Stimulated activated CD8-positive, alpha-beta memory T cell treated with anti-CD3 and anti-CD28 coated beads, Interleukin-4, amount 100 ng/mL, for 1 hour (primary cell): ENCODE results near the gene RHAG.

Experiments
- DNase-seq, 2 donors: peaks; one replicate each; pipeline ENCODE4 v3.0.0-alpha.2; 2020; ENCODE audit warnings: low read depth in 2 of 2, low spot score in 1 of 2

RHAG gene

GRCh38 chr6:49565261-49565660, 71.4 kb downstream of the RHAG start:
- no peak for DNase-seq

- no peak for DNase-seq
Observed at GRCh38 chr6:49564552-49564951, 72.1 kb downstream of the RHAG start.

GRCh38 chr6:49563006-49563886, 73.4 kb downstream of the RHAG start:
- no peak for DNase-seq

GRCh38 chr6:49558238-49558637, 78.4 kb downstream of the RHAG start:
- no peak for DNase-seq

DNA sequence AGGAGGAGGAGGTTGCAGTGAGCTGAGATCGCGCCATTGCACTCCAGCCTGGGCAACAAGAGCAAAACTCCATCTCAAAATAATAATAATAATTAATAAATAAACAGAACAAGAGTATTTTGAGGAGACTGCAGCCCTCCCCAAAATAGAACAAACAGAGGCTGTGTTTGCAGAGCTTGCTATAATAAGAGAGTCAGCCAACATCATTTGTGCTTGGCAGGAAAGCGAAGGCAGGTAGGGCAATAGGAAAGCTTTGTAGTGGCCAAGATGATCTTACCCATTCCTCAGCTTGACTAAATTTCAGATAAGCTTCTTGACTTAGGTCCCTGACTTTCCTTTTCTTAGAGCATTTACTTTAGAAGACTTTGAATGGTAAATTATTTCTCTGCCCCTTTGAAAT, 79.5 kb downstream of the RHAG start:
- no peak for DNase-seq

DNA sequence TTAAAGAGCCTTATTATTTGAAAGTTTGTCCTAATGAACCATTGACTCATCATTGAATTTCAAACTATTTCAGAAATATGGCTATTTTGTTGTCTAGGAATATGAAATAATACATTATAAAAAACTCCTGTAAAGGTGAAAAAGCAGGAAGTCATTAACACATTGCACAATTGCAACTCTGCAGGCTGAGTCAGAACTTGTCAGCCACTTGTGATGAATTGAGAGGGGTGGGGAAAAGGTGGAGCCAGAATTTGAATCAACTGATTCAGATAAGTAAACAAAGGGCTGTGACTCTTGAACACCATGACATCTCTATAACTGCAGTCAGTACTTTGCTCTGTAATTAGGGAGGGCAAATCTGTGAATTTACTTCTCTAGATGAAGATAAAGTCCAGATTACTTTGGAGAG, 80.2 kb downstream of the RHAG start:
- DNase-seq, result no peak

DNA sequence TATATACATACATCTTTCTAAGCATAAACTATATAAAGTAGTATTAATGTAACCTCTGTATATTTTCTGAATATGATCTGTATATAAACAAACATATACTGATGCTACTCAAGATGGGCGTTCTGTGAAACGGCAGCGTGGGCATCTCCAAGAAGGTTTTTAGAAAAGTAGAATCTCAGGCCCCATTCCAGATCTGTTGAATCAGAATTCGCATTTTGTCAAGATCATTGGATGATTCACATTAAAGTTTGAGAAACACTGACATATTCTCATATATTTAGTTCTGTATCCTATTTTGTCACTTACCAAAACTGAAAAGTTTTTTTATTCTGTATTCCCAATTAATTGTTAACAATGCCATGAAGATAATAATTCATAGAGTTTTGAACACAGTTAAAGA, 80.7 kb downstream of the RHAG start:
- no peak for DNase-seq
